GM12875 (cell line): ENCODE data around the gene PAX4.

Source experiments
- H3K4me3 ChIP-seq: one replicate; pipeline ENCODE4 v1.5.1; 2011; ENCODE audit warnings: low read depth, low read length, control low read depth
- TF ChIP-seq, protein P1 (sequence below): IDR thresholded peaks from 2 replicates; pipeline ENCODE4 v1.5.1; 2011; ENCODE audit warnings: low read depth, mild to moderate bottlenecking, control low read depth, inconsistent platforms, low read length, moderate library complexity, borderline replicate concordance; ENCODE audit not compliant: insufficient read depth

PAX4 gene

GRCh38 chr7:127608446-127608845 lies 9.5 kb downstream of the PAX4 start:
- TF ChIP-seq, protein P1, sequence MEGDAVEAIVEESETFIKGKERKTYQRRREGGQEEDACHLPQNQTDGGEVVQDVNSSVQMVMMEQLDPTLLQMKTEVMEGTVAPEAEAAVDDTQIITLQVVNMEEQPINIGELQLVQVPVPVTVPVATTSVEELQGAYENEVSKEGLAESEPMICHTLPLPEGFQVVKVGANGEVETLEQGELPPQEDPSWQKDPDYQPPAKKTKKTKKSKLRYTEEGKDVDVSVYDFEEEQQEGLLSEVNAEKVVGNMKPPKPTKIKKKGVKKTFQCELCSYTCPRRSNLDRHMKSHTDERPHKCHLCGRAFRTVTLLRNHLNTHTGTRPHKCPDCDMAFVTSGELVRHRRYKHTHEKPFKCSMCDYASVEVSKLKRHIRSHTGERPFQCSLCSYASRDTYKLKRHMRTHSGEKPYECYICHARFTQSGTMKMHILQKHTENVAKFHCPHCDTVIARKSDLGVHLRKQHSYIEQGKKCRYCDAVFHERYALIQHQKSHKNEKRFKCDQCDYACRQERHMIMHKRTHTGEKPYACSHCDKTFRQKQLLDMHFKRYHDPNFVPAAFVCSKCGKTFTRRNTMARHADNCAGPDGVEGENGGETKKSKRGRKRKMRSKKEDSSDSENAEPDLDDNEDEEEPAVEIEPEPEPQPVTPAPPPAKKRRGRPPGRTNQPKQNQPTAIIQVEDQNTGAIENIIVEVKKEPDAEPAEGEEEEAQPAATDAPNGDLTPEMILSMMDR = no peak
- no peak overlapping the region for H3K4me3 ChIP-seq

- TF ChIP-seq, protein P1 = no peak
- no peak overlapping the region for H3K4me3 ChIP-seq
These were observed 17.1 kb downstream of the PAX4 start for GRCh38 chr7:127600885-127601284.

- H3K4me3 ChIP-seq = no peak overlapping the region
- TF ChIP-seq, protein P1 = peak; percentile 48
These were observed 19.6 kb downstream of the PAX4 start for GRCh38 chr7:127598318-127598717.

DNA sequence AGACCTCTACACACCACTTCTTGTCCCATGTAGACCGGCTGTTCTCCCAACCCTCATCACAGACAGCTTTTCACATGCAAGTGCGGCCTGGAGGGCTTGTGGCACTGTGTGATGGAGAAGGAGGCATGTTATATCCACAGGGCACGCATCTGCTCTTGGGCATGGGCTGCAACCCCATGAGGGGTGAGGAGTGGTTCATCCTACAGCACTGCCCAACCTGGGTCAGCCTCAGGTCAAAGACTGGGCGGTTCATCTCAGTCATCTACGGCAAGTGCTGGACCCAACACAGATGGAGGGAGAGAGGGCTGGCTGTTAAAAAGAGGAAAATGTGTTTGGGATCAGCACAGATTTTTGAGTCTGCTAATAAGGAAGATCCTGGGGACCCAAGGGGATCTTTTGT lies 22.2 kb downstream of the PAX4 start:
- H3K4me3 ChIP-seq = no peak overlapping the region
- TF ChIP-seq, protein P1 = no peak

DNA sequence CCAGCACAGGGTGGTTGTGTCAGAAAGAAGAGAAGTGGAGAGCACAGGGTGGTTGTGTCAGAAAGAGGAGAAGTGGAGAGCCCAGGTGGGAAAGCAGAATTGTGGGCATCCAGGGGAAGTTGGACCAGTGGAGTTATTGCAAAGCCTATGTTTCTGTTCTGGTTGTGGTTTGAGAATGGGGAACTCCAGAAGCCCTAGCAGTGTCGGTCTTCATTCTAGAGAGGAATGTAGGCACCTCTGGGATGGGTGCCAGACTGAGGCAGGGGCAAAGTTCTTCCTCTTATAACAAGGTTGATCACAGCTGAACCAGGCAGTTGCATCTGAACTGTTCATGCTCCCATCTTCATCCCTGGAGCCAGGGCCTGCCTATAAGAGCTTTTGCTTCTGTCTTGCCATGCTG lies 23.5 kb downstream of the PAX4 start:
- TF ChIP-seq, protein P1 = no peak

DNA sequence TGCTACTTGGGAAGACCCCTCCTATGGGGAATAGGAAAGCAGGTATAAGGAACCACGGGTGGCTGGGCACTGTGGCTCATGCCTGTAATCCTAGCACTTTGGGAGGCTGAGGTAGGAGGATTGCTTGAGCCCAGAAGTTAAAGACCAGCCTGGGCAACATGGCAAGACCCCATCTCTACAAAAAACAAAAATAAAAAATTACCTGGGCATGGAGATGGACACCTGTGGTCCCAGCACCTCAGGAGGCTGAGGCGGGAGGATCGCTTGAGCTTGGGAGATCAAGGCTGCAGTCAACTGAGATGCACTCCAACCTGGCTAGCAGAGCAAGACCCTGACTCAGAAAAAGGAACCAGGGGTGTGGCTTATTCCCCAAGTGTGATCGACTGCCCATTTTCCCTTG lies 25.4 kb downstream of the PAX4 start:
- TF ChIP-seq, protein P1 = no peak
- H3K4me3 ChIP-seq = no peak overlapping the region

More for the DNA sequence above, 23.5 kb downstream of the PAX4 start:
- no peak overlapping the region for H3K4me3 ChIP-seq

- TF ChIP-seq, protein P1 = no peak
- H3K4me3 ChIP-seq = no peak overlapping the region
These were observed 26.4 kb downstream of the PAX4 start for GRCh38 chr7:127591591-127591990.
